ENCODE measurements around the gene OR51B4.

Gene OR51B4

GRCh38 chr11:5293028-5293427, 8.7 kb downstream of the OR51B4 start:
- TF ChIP-seq CTCF (conservative IDR thresholded peaks at IDR 0.05; ENCODE audit: low read depth, low read length) = no peak
- DNase-seq (ENCODE audit: low read depth) = no peak
- H3K4me3 ChIP-seq (ENCODE audit: low read depth, low read length) = no peak overlapping the region

GRCh38 chr11:5291207-5291838, 10.4 kb downstream of the OR51B4 start:
- no peak overlapping the region for H3K4me3 ChIP-seq (ENCODE audit: low read depth, low read length)
- peak; percentile 88 for TF ChIP-seq CTCF (conservative IDR thresholded peaks at IDR 0.05; ENCODE audit: low read depth, low read length)
- DNase-seq (ENCODE audit: low read depth) = peak; percentile 83

- no peak overlapping the region for H3K4me3 ChIP-seq (ENCODE audit: low read depth, low read length)
- DNase-seq (ENCODE audit: low read depth) = no peak
- TF ChIP-seq CTCF (conservative IDR thresholded peaks at IDR 0.05; ENCODE audit: low read depth, low read length) = no peak
These were observed 11.6 kb downstream of the OR51B4 start for GRCh38 chr11:5290106-5290505.

- no peak overlapping the region for H3K4me3 ChIP-seq (ENCODE audit: low read depth, low read length)
- DNase-seq (ENCODE audit: low read depth) = no peak
- TF ChIP-seq CTCF (conservative IDR thresholded peaks at IDR 0.05; ENCODE audit: low read depth, low read length) = no peak
These were observed 12.1 kb downstream of the OR51B4 start for GRCh38 chr11:5289696-5290095.

- DNase-seq (ENCODE audit: low read depth) = no peak
- TF ChIP-seq CTCF (conservative IDR thresholded peaks at IDR 0.05; ENCODE audit: low read depth, low read length) = no peak
- H3K4me3 ChIP-seq (ENCODE audit: low read depth, low read length) = no peak overlapping the region
These were observed 12.7 kb downstream of the OR51B4 start for GRCh38 chr11:5288906-5289550.

- TF ChIP-seq CTCF (conservative IDR thresholded peaks at IDR 0.05; ENCODE audit: low read depth, low read length) = no peak
- no peak overlapping the region for H3K4me3 ChIP-seq (ENCODE audit: low read depth, low read length)
- DNase-seq (ENCODE audit: low read depth) = peak; percentile 28
These were observed 13.4 kb downstream of the OR51B4 start for GRCh38 chr11:5288108-5288905.
